Spleen (tissue), 11 donors: ENCODE measurements around the gene TLR6. TPM values are rescaled to one million over a fixed set of nuclear protein-coding genes. Genes with fewer than 3 reads are reported as not detected.
"Not testable (repeated sequence)": the region's sequence is repeated elsewhere in the genome, so short reads cannot be mapped to it uniquely, and the experiment has no call there.

ENCODE experiments used
- DNase-seq: peaks from one replicate; pipeline ENCODE4 v3.0.0-alpha.2; 2020
- H3K27ac ChIP-seq, 8 donors: fragments of 200-600 bp; sonication (generic) in 7 of 8; 1 replicate in 4 of 8; 2 replicates in 4 of 8; pipeline versions ENCODE4 v1.5.0 to v1.8.0; 2016 to 2021; ENCODE audit warnings: inconsistent platforms in 4 of 8, mild to moderate bottlenecking in 4 of 8, moderate library complexity in 1 of 8
- H3K27me3 ChIP-seq, 7 donors: fragments of 200-600 bp; sonication (generic) in 6 of 7; replicated peaks in 1 of 7; 1 replicate in 4 of 7; 2 replicates in 3 of 7; pipeline versions ENCODE4 v1.5.0 to v1.8.0; 2016 to 2021; ENCODE audit warnings: inconsistent platforms in 3 of 7, mild to moderate bottlenecking in 1 of 7
- H3K36me3 ChIP-seq, 6 donors: fragments of 200-600 bp; sonication (generic) in 5 of 6; 1 replicate in 4 of 6; 2 replicates in 2 of 6; pipeline versions ENCODE4 v1.5.0 to v1.8.0; 2016 to 2021; ENCODE audit warnings: inconsistent platforms in 2 of 6
- H3K4me1 ChIP-seq, 6 donors: fragments of 200-600 bp; sonication (generic) in 5 of 6; 1 replicate in 3 of 6; 2 replicates in 3 of 6; pipeline versions ENCODE4 v1.5.0 to v1.8.0; 2016 to 2021; ENCODE audit warnings: inconsistent platforms in 3 of 6
- H3K4me3 ChIP-seq, 8 donors: fragments of 200-600 bp; sonication (generic) in 7 of 8; 1 replicate in 4 of 8; 2 replicates in 4 of 8; pipeline versions ENCODE4 v1.5.0 to v1.8.0; 2016 to 2021; ENCODE audit warnings: inconsistent platforms in 4 of 8, mild to moderate bottlenecking in 4 of 8, moderate library complexity in 2 of 8
- H3K9me3 ChIP-seq, 8 donors: fragments of 200-600 bp; sonication (generic) in 7 of 8; 1 replicate in 4 of 8; 2 replicates in 4 of 8; pipeline versions ENCODE4 v1.5.0 to v1.8.0; 2016 to 2021; ENCODE audit warnings: inconsistent platforms in 4 of 8
- POLR2A ChIP-seq, 3 donors: fragments of 450-650 bp; IDR thresholded peaks; one replicate each; pipeline ENCODE4 v1.5.1; 2017; ENCODE audit warnings: antibody characterized with exemption in 3 of 3, mild to moderate bottlenecking in 1 of 3
- POLR2AphosphoS5 ChIP-seq, 3 donors: sonication (generic); formaldehyde crosslinking; IDR thresholded peaks; one replicate each; pipeline ENCODE4 v1.5.1; 2017; ENCODE audit warnings: antibody characterized with exemption in 3 of 3
- WGBS, 5 donors: extraction: QIAGEN DNeasy Blood & Tissue Kit in 3 of 5; methylation state at CpG; one replicate each; pipeline versions ENCODE4 v1.1.5 to v1.1.7; 2013 to 2018; 5-methylcytosine and 5-hydroxymethylcytosine counted together
- intact Hi-C: fragments of 100-400 bp; cut with DNase I; formaldehyde crosslinking; loops from one replicate; pipeline ENCODE4 v1.15.0; 2023; ENCODE audit warnings: low total_unique reads
- microRNA-seq, 3 donors: library from miRNA; unstranded; fragments of <30 nt; microRNA quantifications; one replicate each; pipeline versions ENCODE4 to v1.1.0, GENCODE V29; 2019 to 2020
- polyA plus RNA-seq, 3 donors: library from polyadenylated mRNA; stranded (reverse); fragments of 200-250 nt; gene quantifications; one replicate each; pipeline ENCODE4 v1.2.1, GENCODE V29; 2013
- small RNA-seq, 4 donors: library from RNA; depleted of rRNA; stranded (forward); fragments of <200 nt; gene quantifications; one replicate each; pipeline ENCODE3, GENCODE V24; 2016
- total RNA-seq, 7 donors: library from RNA; depleted of rRNA in 3 of 7; stranded (reverse); fragments of >200 nt in 3 of 7; fragmentation: NEBNext Ultra II Directional in 4 of 7; extraction: Animal tissue kit (Norgen Biotek cat#: 25700) in 4 of 7; gene quantifications; one replicate each; pipeline versions ENCODE4 v1.1.0 to v1.2.1, GENCODE V29; 2016 to 2021
- TF ChIP-seq, protein P1 (sequence below), 11 experiments: fragments of 200-600 bp in 7 of 11; fragments of 450-650 bp in 4 of 11; sonication (generic) in 4 of 11; IDR thresholded peaks in 8 of 11; conservative IDR thresholded peaks in 3 of 11; 1 replicate in 7 of 11; 2 replicates in 4 of 11; pipeline versions ENCODE4 v1.4.0 to v1.8.0; 2016 to 2021; ENCODE audit warnings: antibody characterized with exemption in 11 of 11, inconsistent platforms in 4 of 11, mild to moderate bottlenecking in 1 of 11
- donor health status: healthy with polysubstance abuse.
- donor health status: DM: no; HTN: no; CAD: no; lungs with moderate emphysema.
- donor health status: DM: no; HTN: no; CAD: no.
- donor health status: Bipolar disorder and iron deficiency.
- donor health status: healthy.
- donor health status: DM: no; HTN: no; CAD: no.
- donor health status: DM: yes; HTN: yes; CAD: no.

TLR6 gene
- total and polyA plus RNA-seq, 10 donors = 5.5 to 55.1 (median 31.7) TPM

GRCh38 chr4:38779790-38780189, 76.8 kb downstream of the TLR6 start:
- intact Hi-C loops = no loop called here
- DNase-seq = no peak
- TF ChIP-seq, protein P1, sequence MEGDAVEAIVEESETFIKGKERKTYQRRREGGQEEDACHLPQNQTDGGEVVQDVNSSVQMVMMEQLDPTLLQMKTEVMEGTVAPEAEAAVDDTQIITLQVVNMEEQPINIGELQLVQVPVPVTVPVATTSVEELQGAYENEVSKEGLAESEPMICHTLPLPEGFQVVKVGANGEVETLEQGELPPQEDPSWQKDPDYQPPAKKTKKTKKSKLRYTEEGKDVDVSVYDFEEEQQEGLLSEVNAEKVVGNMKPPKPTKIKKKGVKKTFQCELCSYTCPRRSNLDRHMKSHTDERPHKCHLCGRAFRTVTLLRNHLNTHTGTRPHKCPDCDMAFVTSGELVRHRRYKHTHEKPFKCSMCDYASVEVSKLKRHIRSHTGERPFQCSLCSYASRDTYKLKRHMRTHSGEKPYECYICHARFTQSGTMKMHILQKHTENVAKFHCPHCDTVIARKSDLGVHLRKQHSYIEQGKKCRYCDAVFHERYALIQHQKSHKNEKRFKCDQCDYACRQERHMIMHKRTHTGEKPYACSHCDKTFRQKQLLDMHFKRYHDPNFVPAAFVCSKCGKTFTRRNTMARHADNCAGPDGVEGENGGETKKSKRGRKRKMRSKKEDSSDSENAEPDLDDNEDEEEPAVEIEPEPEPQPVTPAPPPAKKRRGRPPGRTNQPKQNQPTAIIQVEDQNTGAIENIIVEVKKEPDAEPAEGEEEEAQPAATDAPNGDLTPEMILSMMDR (IDR thresholded peaks at IDR 0.05 in 8 of 11, conservative IDR thresholded peaks at IDR 0.05 in 3 of 11) = no peak
- TF ChIP-seq POLR2A (IDR thresholded peaks at IDR 0.05) (no peak), POLR2AphosphoS5 (IDR thresholded peaks at IDR 0.05) (no peak)
- H3K36me3 ChIP-seq = peaks cover 0 to 37% (median 1%) of the 10 kb centered on the region in 6 donors
- peak overlapping the region in 3 of 8 donors; percentile 1 to 68 (median 41) for H3K4me3 ChIP-seq
- H3K4me1 ChIP-seq = peaks cover 0 to 63% (median 17%) of the 10 kb centered on the region in 6 donors
- 74 to 85% (median 84%) methylated on average over 5 of the region's 5 CpGs for WGBS, 5 donors
- peak overlapping the region in 5 of 8 donors; percentile 18 to 84 (median 75) for H3K27ac ChIP-seq
- no peaks in the 10 kb centered on the region for H3K27me3 ChIP-seq
- H3K9me3 ChIP-seq = peaks cover 0 to 25% (median under 1%) of the 10 kb centered on the region in 8 donors

- H3K4me1 ChIP-seq = peaks cover 0 to 58% (median 12%) of the 10 kb centered on the region in 6 donors
- peaks cover 0 to 36% (median 3%) of the 10 kb centered on the region in 8 donors for H3K9me3 ChIP-seq
- intact Hi-C loops, DNase-seq, H3K27me3 ChIP-seq, H3K4me3 ChIP-seq: not testable (repeated sequence)
- 82 to 95% (median 89%) methylated on average over 2 of the region's 2 CpGs for WGBS, 5 donors
- peak overlapping the region in 1 of 8 donors; percentile 84 for H3K27ac ChIP-seq
- H3K36me3 ChIP-seq = peaks cover 0 to 51% (median 1%) of the 10 kb centered on the region in 6 donors
Measured at GRCh38 chr4:38777925-38778324, 78.7 kb downstream of the TLR6 start.

DNA sequence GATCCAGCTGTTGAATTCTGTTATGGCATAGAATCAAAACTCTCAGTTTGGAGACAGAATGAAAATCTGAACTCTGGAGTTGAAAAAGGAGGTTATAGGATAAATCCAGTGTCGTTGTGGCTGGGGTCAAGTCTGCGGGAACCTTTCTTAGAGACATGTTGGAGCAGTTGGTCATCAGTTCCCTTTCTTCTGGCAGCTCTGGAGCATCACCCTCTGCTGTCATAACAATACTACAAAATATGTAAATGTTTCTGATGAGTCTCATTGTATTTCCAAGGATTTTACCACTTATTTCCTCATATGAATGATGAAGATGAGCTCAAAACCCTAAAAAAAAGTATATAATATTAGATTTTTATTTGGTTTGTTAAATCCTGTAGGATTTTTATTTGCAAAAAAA, 81.3 kb downstream of the TLR6 start:
- H3K27ac ChIP-seq = no peak overlapping the region
- intact Hi-C loops = no loop called here
- DNase-seq = no peak

DNA sequence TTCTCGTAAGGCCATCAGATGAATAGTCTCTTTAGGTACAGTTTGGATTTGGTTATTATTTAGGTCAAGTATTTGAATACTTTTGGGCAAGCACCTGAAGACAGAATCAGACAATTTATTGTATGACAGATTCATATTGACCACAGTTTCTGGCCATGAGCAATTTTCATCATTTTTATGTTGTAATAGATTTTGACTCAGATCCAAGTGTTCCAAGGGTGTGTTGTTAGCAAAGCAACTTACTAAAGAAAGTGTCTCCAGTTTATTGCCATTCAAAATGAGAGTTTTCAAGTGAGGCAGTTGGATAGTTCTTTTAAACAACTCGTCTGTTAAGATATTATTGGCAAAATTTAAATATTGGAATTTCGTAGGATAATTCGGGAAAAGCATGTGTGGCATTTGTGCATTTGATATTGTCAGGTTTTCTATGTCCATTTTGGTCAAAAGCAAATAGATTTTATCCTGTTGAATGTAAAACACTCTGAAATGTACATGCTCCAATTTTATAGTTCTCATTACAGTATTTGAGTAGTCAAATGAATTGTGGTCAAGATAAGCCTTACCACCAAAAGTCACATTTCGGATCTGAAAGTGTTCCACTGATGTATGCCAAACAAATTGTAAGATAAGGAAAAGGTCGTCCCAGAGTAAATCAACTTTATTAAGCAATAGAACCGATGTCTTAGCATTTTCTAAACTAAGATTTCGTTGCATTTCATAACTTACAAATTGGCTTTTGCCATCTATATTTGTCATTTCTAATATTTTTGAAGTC, 82.2 kb downstream of the TLR6 start:
- Histone ChIP-seq H3K4me1 (peaks cover 0 to 36% (median 4%) of the 10 kb centered on the region in 6 donors), H3K4me3 (no peak overlapping the region), H3K27me3 (no peaks in the 10 kb centered on the region), H3K27ac (no peak overlapping the region), H3K36me3 (peaks cover 0 to 51% (median 1%) of the 10 kb centered on the region in 6 donors), H3K9me3 (peaks cover 0 to 36% (median 3%) of the 10 kb centered on the region in 8 donors)
- TF ChIP-seq, protein P1 (IDR thresholded peaks at IDR 0.05 in 8 of 11, conservative IDR thresholded peaks at IDR 0.05 in 3 of 11) = no peak
- TF ChIP-seq POLR2AphosphoS5 (IDR thresholded peaks at IDR 0.05) = no peak
- no peak for TF ChIP-seq POLR2A (IDR thresholded peaks at IDR 0.05)
- WGBS, 5 donors = 79 to 94% (median 84%) methylated on average over 8 of the region's 8 CpGs
- intact Hi-C loops = no loop called here
- no peak for DNase-seq

More for the DNA sequence above, 81.3 kb downstream of the TLR6 start:
- TF ChIP-seq POLR2AphosphoS5 (IDR thresholded peaks at IDR 0.05) = no peak
- TF ChIP-seq POLR2A (IDR thresholded peaks at IDR 0.05) = no peak
- TF ChIP-seq, protein P1 (IDR thresholded peaks at IDR 0.05 in 8 of 11, conservative IDR thresholded peaks at IDR 0.05 in 3 of 11) = no peak
- peaks cover 0 to 51% (median 1%) of the 10 kb centered on the region in 6 donors for H3K36me3 ChIP-seq
- peaks cover 0 to 37% (median 6%) of the 10 kb centered on the region in 6 donors for H3K4me1 ChIP-seq
- peaks cover 0 to 36% (median 3%) of the 10 kb centered on the region in 8 donors for H3K9me3 ChIP-seq
- H3K27me3 ChIP-seq = no peaks in the 10 kb centered on the region
- WGBS, 5 donors = 79 to 94% (median 88%) methylated on average over 2 of the region's 2 CpGs
- no peak overlapping the region for H3K4me3 ChIP-seq

Small RNAs within 50 kb of the gene (microRNA-seq; reads per million reads assigned to microRNA genes)
- 466 to 625 (median 474) reads per million in 3 donors for gene MIR574

Small RNAs within 50 kb of the gene (small RNA-seq; reads per million reads assigned to genes)
- gene MIR574 = 3.5 to 8.8 (median 5.4) reads per million in 4 donors

Other genes starting within 250 kb of the TLR6 start
- 10 to 100 TPM; 60.6 to 87.5 (median 77.9) TPM for gene KLF3, start 192.6 kb downstream of the TLR6 start, total RNA-seq
- 10 to 100 TPM in 1 of 3 donors, 1 to 10 TPM in 2; 8.0 to 16.4 (median 9.5) TPM for gene KLF3, start 192.6 kb downstream of the TLR6 start, polyA plus RNA-seq
- 10 to 100 TPM; 29.6 to 70.1 (median 42.0) TPM for gene TLR10, start 73.8 kb downstream of the TLR6 start, total RNA-seq
- 10 to 100 TPM; 46.2 to 81.4 (median 68.1) TPM for gene TLR10, start 73.8 kb downstream of the TLR6 start, polyA plus RNA-seq
- gene TLR1, start 52.0 kb downstream of the TLR6 start, total RNA-seq = 100 to 1,000 TPM in 5 of 7 donors, 10 to 100 TPM in 2; 84.9 to 190 (median 119) TPM
- gene TLR1, start 52.0 kb downstream of the TLR6 start, polyA plus RNA-seq = 10 to 100 TPM in 2 of 3 donors, 1 to 10 TPM in 1; 7.6 to 10.8 (median 10.5) TPM
- gene FAM114A1, start 11.0 kb upstream of the TLR6 start, total RNA-seq = 10 to 100 TPM; 16.2 to 50.2 (median 26.7) TPM
- gene FAM114A1, start 11.0 kb upstream of the TLR6 start, polyA plus RNA-seq = 1 to 10 TPM; 3.9 to 8.7 (median 4.5) TPM
- gene TMEM156, start 175.6 kb upstream of the TLR6 start, total RNA-seq = 10 to 100 TPM; 10.5 to 24.5 (median 15.9) TPM
- gene TMEM156, start 175.6 kb upstream of the TLR6 start, polyA plus RNA-seq = 10 to 100 TPM; 31.2 to 76.1 (median 67.2) TPM
- 10 to 100 TPM; 32.1 to 46.9 (median 40.4) TPM for gene KLHL5, start 205.4 kb upstream of the TLR6 start, total RNA-seq
- 10 to 100 TPM in 1 of 3 donors, 1 to 10 TPM in 2; 7.5 to 10.2 (median 9.3) TPM for gene KLHL5, start 205.4 kb upstream of the TLR6 start, polyA plus RNA-seq